A673 (cell line): ENCODE data around the gene POU2F2.

Source experiments
- EZH2 ChIP-seq: fragments of 200-600 bp; sonication (generic); IDR thresholded peaks from 2 replicates; pipeline ENCODE4 v1.6.1; 2017; ENCODE audit warnings: borderline replicate concordance, low read depth, mild to moderate bottlenecking, mixed read lengths, antibody characterized with exemption, low read length; ENCODE audit not compliant: poor library complexity, severe bottlenecking
- TF ChIP-seq, protein P1 (sequence below): fragments of 300-800, 200-600 bp; sonication (generic); conservative IDR thresholded peaks from 2 replicates; pipeline ENCODE4 v1.5.1; 2017; ENCODE audit warnings: low read depth, mild to moderate bottlenecking, antibody characterized with exemption, low read length, moderate library complexity, mixed read lengths

DNA sequence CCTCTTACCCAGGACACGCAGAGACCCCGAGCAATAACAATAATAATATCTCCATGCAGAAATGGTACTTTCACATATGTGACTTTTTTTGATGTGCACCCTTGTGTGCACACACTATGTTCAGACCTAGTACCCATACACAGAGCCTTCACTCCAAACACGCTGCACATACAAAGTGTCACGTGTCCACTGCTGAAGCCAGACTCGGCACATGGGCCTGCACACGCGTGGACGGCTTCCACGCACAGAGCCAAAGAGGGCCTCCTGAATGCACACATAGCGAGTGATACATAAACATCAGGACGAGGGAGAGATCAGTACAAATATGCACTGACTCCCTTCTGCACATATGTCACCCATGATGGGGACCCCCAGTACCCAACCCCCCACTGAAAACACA is 41.9 kb upstream of the POU2F2 start:
- TF ChIP-seq, protein P1, sequence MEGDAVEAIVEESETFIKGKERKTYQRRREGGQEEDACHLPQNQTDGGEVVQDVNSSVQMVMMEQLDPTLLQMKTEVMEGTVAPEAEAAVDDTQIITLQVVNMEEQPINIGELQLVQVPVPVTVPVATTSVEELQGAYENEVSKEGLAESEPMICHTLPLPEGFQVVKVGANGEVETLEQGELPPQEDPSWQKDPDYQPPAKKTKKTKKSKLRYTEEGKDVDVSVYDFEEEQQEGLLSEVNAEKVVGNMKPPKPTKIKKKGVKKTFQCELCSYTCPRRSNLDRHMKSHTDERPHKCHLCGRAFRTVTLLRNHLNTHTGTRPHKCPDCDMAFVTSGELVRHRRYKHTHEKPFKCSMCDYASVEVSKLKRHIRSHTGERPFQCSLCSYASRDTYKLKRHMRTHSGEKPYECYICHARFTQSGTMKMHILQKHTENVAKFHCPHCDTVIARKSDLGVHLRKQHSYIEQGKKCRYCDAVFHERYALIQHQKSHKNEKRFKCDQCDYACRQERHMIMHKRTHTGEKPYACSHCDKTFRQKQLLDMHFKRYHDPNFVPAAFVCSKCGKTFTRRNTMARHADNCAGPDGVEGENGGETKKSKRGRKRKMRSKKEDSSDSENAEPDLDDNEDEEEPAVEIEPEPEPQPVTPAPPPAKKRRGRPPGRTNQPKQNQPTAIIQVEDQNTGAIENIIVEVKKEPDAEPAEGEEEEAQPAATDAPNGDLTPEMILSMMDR = no peak
- TF ChIP-seq EZH2 = no peak
